ENCODE results near the gene ZNF611. TPM values are rescaled to one million over a fixed set of nuclear protein-coding genes. Genes with fewer than 3 reads are reported as not detected.

The ZNF611 gene
- 8.2 and 11.5 TPM in 2 replicates for total RNA-seq

GRCh38 chr19:52734893-52735661, at the start of gene ZNF611:
TSS of gene ZNF611 (minus strand) at chr19:52735044. CDS start at chr19:52715894, 19,150 bp downstream.

Other genes starting within 250 kb of the ZNF611 start
- 18.6 and 20.9 TPM in 2 replicates for gene ZNF808, start 207.4 kb downstream of the ZNF611 start, total RNA-seq
- 12.8 and 13.5 TPM in 2 replicates for gene ZNF701, start 164.8 kb downstream of the ZNF611 start, total RNA-seq
- 43.7 and 54.4 TPM in 2 replicates for gene ZNF83, start 96.7 kb downstream of the ZNF611 start, total RNA-seq
- gene ZNF600, start 51.7 kb upstream of the ZNF611 start, total RNA-seq = 3.4 and 4.2 TPM in 2 replicates
- 19.7 and 20.1 TPM in 2 replicates for gene ZNF28, start 86.6 kb upstream of the ZNF611 start, total RNA-seq
- gene ZNF468, start 122.6 kb upstream of the ZNF611 start, total RNA-seq = 20.3 and 27.1 TPM in 2 replicates
- gene ZNF320, start 162.6 kb upstream of the ZNF611 start, total RNA-seq = 11.7 and 16.3 TPM in 2 replicates
- gene ZNF888, start 188.4 kb upstream of the ZNF611 start, total RNA-seq = 4.5 and 13.0 TPM in 2 replicates
- 10.2 and 16.1 TPM in 2 replicates for gene ZNF816, start 227.8 kb upstream of the ZNF611 start, total RNA-seq

All from regular cardiac myocyte (primary cell).